Erythroblast (primary cell): Measurements from ENCODE around the gene TRIM33.

ENCODE experiments used
- GATA1 ChIP-seq: IDR thresholded peaks from 2 replicates; pipeline ENCODE4 v1.6.1; 2011; ENCODE audit warnings: low read depth, mild to moderate bottlenecking, control low read depth, low read length, moderate library complexity
- POLR2A ChIP-seq: IDR thresholded peaks from 2 replicates; pipeline ENCODE4 v1.6.1; 2011; ENCODE audit warnings: mild to moderate bottlenecking, low read length

GRCh38 chr1:114470681-114471080, 40.3 kb downstream of the TRIM33 start:
- TF ChIP-seq POLR2A, result no peak
- no peak for TF ChIP-seq GATA1
